GM19372 (cell line): Measurements from ENCODE around the gene PLSCR5.

ENCODE experiments used
- ATAC-seq: cut with Tn5 transposase; IDR thresholded peaks from one replicate; pipeline ENCODE4 v1.9.1; 2021; ENCODE audit warnings: mild to moderate bottlenecking, low read depth, moderate library complexity; ENCODE audit not compliant: unreplicated experiment

Gene PLSCR5

DNA sequence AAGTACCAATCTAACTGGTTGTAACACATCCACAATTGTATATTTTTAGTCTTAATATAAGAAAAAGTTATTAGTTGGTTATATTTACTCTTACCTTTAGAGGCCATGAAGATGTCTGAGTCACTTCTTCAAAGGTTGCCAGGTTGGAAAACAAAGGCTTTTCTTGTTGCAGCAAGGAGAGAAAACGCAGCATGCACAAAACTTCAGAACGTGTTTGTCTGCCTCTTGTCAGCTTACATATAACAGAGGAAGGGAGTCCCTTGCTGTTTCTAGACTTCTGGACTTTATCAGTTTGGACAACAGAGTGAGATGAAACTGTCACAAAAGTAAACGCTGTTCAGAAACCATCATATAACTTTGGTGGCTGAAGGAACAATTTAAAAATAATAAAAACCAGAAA is at the start of gene PLSCR5:
Gene PLSCR5 (minus strand): TSS at position 241 of the 400 bp plus-strand sequence. CDS start 134 bp downstream, at position 107.
- no peak for ATAC-seq

DNA sequence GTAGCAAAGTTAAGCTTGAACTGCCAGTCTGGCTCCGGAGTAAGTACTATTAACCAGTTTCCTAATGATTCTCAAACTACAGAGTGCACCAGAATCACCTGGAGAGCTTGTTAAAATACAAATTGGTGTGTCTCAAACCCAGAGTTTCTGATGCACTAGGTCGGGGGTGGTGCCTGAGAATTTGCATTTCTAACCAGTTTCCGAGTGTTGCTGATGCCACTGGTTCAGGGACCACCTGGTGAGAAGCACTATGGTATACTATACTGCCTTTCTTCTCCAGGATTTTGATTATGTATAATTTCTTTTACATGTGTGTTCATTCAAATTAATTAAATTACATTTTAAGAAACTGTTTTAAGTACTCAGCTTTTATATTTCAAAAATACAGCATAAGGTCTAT is 48.8 kb upstream of the PLSCR5 start:
- no peak for ATAC-seq

DNA sequence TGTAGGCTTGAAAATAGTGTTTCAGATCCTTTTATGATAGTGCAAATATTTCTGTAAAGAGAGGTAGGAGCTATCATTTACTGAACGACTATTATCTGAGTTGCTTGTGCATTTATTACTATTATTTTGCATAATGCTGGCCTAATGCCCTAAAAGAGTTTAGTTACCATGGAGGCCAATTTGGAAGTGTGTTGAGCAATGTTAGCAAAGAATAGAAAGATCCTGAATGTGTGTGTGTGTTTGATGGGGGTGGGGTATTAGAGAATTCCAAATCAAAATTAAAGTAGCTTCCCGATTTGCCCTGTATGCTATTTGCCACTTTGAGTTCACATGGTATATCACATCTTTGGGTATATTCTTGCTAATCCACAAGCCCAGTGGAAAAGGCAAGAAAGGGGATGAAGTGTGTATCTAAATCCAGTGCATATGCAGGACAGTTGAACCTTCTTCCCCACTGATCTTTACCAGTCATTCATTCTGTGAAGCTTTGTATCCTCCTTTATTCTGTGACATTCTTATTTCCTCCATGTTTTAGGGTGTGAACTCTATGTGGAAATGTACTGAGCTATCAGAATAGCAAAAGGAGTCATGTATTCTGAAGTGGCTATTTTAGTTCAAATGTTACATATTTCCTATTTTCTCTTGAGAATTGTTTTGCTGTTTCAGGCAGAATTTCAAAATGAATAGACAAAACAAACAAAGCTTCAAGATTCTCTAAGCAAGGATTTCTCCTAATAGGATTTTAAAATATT is 45.7 kb upstream of the PLSCR5 start:
- ATAC-seq, result no peak

GRCh38 chr3:146646261-146646660 is 41.1 kb upstream of the PLSCR5 start:
- no peak for ATAC-seq

DNA sequence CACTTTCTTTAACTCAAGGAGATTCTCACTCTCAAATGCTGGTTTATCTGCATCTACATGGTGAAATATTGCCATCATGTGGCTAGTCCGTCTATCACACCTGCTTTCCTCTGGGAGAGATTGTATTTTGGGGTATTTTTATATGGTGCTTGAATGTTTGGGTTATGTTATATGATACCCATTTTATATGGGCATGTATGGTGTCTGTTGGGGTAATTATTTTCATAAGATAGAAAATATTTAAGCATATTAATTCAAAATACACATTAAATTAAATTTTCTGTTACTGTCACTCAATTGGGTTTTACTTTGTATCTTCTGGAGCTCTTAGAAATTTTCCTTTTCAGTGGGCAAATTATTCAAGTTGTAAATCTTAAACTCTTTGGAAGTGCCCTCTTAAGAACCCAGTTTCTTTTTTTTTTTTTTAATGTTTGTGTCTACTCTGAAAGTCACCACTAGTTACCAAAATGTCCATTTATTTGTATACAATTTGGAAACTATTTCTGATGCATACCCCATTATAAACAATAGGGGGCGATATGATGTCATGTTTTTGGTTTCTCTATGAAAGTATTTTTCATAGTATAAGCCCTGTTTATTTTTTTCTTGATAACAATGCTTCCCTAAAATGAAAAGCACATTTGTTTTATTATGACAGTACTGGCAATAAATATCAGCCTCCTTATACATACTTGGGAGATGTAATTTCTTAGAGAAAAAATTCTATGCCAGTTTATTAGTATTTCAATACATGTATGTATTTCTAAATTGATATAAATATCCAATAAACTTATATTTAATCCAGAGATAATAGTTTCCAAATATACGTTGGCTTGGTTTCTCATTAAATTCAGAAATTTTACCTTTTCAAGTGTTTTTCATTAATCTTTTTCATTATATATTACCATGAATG is 36.1 kb upstream of the PLSCR5 start:
- peak; percentile 75 for ATAC-seq

DNA sequence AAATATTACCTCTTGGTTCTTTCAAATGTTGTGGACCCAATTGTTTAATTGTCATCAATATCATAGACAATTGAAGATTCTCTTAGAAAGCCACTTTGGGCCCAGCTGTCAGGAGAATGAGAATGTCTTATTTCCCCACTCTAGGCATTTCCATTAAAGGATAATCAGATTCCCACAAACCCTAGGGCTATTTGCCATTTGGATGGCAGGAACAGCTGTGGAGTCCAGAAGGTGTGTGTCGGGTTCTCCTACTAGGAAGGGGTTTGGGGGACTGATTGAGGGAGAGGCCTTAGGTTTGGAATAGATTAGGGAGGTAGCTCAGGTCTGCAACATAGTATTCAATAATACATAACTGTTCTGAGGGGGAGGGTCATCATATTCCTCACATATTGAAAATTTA is 35.2 kb upstream of the PLSCR5 start:
- no peak for ATAC-seq

DNA sequence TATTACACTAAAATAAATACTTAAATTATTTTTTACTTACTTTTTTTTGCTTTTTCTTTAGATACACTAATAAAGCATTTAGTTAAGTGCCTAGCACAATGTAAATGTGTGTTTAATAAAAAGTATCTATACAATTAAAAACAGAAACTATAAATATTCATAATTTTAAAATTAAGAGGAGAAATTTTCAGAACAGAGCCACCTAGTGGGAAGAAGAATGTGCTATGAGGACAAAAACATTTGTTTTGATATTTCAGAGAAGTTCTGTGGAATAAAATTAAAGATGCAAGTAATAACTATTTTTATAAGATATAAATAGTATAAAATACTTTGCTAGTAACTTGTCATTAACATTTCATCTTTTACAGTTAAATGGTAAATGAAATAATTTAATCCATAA is 33.6 kb upstream of the PLSCR5 start:
- no peak for ATAC-seq

GRCh38 chr3:146637871-146638270 is 32.7 kb upstream of the PLSCR5 start:
- ATAC-seq, result no peak

DNA sequence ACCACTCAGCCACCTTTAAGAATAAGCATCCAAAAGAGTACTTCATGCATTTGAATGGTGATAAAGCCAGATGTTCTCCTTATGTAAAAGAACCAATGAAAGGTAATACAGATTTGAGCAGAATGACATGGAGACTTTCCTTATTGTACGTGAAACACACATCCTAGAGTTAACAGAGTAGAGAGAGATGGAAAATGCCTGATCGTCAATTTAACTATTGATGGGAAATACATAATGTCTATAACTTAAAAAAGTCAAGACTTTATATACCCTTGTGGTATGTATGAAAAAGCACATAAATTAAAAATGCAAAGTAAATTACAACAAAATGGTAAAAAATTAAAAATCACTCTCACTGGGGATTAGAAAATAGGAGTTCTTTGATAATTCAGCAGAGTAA is 31.7 kb upstream of the PLSCR5 start:
- ATAC-seq, result no peak

- no peak for ATAC-seq
These were observed 29.2 kb upstream of the PLSCR5 start for GRCh38 chr3:146634346-146634745.

- ATAC-seq, result no peak
These were observed 23.5 kb upstream of the PLSCR5 start for GRCh38 chr3:146628671-146629070.

DNA sequence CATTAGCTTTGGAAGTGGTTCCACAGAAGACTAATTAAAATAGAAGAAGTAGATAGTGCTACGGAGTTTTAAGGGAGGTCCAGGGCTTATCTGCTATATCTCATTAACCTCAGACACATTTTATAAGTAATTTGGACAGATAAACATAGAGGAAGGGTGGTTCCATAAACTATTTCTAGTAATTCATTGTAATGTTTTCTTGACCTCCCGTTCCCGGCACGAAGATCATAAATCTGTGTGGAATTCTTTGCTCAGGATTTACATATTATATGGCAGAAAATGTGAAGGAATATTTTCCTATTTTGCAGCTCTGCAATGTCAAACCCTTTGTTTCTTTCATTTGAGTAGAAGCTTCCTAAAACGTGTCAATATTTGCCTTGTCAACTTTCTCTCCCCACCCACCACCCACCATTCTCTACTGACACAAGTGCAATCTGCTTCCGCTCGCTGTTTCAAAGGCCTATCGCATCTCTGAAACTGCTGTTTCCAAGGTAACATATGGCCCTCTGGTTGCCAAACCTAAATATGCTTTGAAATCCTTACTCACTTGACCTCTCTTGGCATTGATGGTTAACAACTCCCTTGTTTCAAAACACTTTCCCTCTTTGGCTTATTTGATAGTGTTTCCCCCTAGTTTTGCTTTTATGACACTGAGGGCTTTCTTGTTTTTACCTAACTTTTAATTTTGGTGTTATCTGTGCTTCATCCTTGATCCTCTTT is 21.4 kb upstream of the PLSCR5 start:
- ATAC-seq, result no peak

GRCh38 chr3:146625186-146625775 is 20.1 kb upstream of the PLSCR5 start:
- peak; percentile 58 for ATAC-seq

- ATAC-seq, result no peak
These were observed 16.6 kb upstream of the PLSCR5 start for GRCh38 chr3:146621723-146622122.

DNA sequence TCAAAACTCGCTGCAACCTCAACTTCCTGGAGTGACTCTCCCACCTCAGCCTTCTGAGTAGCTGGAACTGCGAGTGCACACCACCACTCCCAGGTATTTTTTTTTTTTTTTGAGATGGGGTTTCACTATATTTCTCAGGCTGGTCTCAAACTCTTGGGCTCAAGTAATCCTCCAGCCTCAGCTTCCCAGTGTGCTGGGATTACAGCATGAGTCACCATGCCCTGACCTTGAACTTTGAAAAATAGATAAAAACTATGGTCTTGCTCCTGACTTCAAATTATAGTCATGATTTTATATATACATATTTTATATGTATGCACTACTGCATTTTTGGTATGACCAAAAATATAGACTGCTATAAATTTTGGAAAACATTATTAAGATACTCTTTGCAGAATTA is 6.9 kb upstream of the PLSCR5 start:
- ATAC-seq, result no peak

- ATAC-seq, result no peak
These were observed 6.0 kb upstream of the PLSCR5 start for GRCh38 chr3:146611096-146611495.

DNA sequence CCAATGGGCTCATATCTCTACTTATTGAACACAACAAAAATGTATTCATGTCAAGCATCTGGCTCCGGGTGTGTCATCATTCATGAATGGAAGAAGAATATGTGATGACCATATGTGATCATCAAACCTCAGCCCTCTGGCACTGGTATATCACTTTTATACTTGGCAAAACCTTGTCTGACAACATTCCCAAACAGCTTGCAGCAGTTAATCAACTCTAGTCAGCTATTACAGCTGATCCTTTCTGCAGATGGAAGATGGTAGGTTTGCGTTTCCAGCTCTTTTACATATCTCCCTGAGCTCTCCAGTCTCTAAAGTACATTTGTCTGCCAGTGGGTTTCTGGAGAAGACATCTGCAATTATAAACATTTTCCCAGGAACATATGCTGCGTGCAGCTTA is 6.6 kb downstream of the PLSCR5 start:
- ATAC-seq, result no peak

DNA sequence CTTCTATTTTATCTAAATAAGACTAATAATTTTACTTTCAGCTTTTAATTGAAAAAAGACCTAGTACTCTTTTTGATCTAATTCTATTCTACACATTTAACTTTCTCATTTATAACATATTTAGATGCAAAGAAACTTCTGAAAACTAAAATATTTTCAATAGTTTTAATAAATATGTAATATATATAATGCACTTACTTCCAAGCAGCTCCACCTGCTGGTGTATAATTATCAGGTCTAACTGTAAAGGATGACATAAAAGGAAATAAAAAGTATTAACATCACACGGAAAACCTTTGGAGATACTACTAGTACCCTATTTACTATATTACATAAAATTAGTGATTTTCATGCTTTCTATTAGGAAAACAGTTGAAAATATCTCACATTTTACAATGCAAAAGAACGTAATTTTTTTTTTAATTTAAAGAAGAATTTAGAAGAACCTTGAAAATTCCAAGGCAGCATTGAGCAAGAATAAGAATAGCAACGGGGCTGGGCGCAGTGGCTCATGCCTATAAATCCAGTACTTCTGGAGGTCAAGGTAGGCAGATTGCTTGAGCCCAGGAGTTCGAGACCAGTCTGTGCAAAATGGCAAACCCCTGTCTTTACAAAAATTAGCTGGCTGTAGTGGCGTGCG is 10.2 kb downstream of the PLSCR5 start:
- ATAC-seq, result no peak

- ATAC-seq, result no peak
These were observed 11.4 kb downstream of the PLSCR5 start for GRCh38 chr3:146593776-146594175.

DNA sequence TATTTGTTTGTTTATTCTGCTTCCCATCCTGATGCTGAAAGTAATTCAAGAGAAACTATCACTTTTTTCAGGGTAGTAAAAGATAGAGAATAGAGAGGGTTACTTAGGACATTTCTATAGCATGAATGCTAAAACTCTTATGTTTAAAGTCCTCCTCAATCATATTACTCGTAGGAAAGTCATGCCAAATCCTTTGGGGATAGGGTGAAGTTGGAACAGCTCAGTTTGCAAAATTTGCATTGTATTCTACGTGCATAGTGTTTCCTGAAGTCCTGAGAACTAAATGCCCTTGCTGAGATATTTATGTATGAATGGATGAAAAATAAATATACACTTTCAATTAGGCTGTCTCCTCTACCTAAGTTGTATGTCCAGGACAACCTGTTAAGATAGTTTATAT is 14.6 kb downstream of the PLSCR5 start:
- no peak for ATAC-seq
